ENCODE results near the gene PCGF2.
"Not testable (repeated sequence)": the region's sequence is repeated elsewhere in the genome, so short reads cannot be mapped to it uniquely, and the experiment has no call there.

The PCGF2 gene

GRCh38 chr17:38733982-38734973 lies 13.9 kb downstream of the PCGF2 start:
- DNase-seq, result no peak

- DNase-seq, result no peak
Observed at GRCh38 chr17:38733282-38733981, 14.7 kb downstream of the PCGF2 start.

- no peak for DNase-seq
Observed at GRCh38 chr17:38732376-38733281, 15.5 kb downstream of the PCGF2 start.

GRCh38 chr17:38731526-38732294 lies 16.4 kb downstream of the PCGF2 start:
- no peak for DNase-seq

GRCh38 chr17:38730526-38731379 lies 17.4 kb downstream of the PCGF2 start:
- peak; percentile 43 for DNase-seq

GRCh38 chr17:38729886-38730525 lies 18.1 kb downstream of the PCGF2 start, which contains the start of gene CISD3:
Gene CISD3 (plus strand): TSS chr17:38730341. CDS start chr17:38730359, 18 bp downstream.
- peak; percentile 40 for DNase-seq

GRCh38 chr17:38729368-38729885 lies 18.7 kb downstream of the PCGF2 start:
- DNase-seq, result no peak

GRCh38 chr17:38728290-38728831 lies 19.8 kb downstream of the PCGF2 start:
- no peak for DNase-seq

GRCh38 chr17:38727736-38728135 lies 20.4 kb downstream of the PCGF2 start:
- DNase-seq, result no peak

- DNase-seq, result not testable (repeated sequence)
Observed at GRCh38 chr17:38726145-38726544, 22.0 kb downstream of the PCGF2 start.

GRCh38 chr17:38725066-38725465 lies 23.1 kb downstream of the PCGF2 start:
- no peak for DNase-seq

GRCh38 chr17:38724337-38724988 lies 23.7 kb downstream of the PCGF2 start:
- DNase-seq, result peak; percentile 74

- DNase-seq, result no peak
Observed at GRCh38 chr17:38721802-38722201, 26.3 kb downstream of the PCGF2 start.

GRCh38 chr17:38720941-38721340 lies 27.2 kb downstream of the PCGF2 start:
- no peak for DNase-seq

GRCh38 chr17:38719943-38720641 lies 28.0 kb downstream of the PCGF2 start:
- no peak for DNase-seq

GRCh38 chr17:38719289-38719942 lies 28.7 kb downstream of the PCGF2 start:
- DNase-seq, result no peak

GRCh38 chr17:38717139-38717745 lies 30.9 kb downstream of the PCGF2 start:
- no peak for DNase-seq
